ENCODE measurements around the gene OR2V1.

DNA sequence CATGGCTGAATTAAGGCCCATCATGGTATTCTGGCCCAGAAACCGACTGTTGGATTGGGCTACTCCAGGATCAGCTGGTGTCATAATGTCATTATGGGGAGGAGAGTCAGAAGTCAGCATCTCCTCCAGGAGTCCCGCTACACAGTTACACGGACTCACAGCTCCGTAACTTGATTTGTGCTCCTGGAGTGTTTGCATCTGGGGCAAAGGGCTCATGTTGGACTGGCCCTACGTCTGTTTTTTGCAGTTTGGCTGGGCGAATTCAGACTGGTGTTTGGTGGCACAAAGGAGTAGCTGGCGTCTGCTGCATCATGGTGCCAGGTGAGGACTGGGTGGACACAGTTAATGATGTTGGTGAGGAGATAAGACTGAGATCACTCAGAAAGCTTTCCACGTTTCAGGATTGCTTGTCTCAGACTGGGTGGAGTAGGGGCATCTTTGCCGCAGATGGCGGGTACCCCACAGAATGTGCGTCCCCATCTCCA, 31.3 kb downstream of the OR2V1 start:
- TF ChIP-seq, protein P1, sequence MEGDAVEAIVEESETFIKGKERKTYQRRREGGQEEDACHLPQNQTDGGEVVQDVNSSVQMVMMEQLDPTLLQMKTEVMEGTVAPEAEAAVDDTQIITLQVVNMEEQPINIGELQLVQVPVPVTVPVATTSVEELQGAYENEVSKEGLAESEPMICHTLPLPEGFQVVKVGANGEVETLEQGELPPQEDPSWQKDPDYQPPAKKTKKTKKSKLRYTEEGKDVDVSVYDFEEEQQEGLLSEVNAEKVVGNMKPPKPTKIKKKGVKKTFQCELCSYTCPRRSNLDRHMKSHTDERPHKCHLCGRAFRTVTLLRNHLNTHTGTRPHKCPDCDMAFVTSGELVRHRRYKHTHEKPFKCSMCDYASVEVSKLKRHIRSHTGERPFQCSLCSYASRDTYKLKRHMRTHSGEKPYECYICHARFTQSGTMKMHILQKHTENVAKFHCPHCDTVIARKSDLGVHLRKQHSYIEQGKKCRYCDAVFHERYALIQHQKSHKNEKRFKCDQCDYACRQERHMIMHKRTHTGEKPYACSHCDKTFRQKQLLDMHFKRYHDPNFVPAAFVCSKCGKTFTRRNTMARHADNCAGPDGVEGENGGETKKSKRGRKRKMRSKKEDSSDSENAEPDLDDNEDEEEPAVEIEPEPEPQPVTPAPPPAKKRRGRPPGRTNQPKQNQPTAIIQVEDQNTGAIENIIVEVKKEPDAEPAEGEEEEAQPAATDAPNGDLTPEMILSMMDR (IDR thresholded peaks at IDR 0.05): no peak
- TF ChIP-seq POLR2A (IDR thresholded peaks at IDR 0.05): no peak

Data from Peyer's patch (tissue), 4 donors.